H1 (cell line): Measurements from ENCODE around the gene RAB11FIP3. TPM values are rescaled to one million over a fixed set of nuclear protein-coding genes. Genes with fewer than 3 reads are reported as not detected.

Source experiments
- CEBPB ChIP-seq: IDR thresholded peaks from 2 replicates; pipeline ENCODE4 v1.6.1; 2012; ENCODE audit warnings: low read depth, low read length
- CHD7 ChIP-seq: fragments of 300-600 bp; sonication (generic); IDR thresholded peaks from 2 replicates; pipeline ENCODE4 v1.7.1; 2012; ENCODE audit warnings: low read length, moderate library complexity, mild to moderate bottlenecking, inconsistent platforms; ENCODE audit not compliant: insufficient replicate concordance
- KDM5A ChIP-seq: fragments of 200-600 bp; IDR thresholded peaks from 2 replicates; pipeline ENCODE4 v1.7.1; 2012; ENCODE audit warnings: mild to moderate bottlenecking, low read length, inconsistent platforms, mixed read lengths
- RNF2 ChIP-seq: fragments of 200-900, 300-1000 bp; sonication (generic); IDR thresholded peaks from 2 replicates; pipeline ENCODE4 v1.7.1; 2016; ENCODE audit warnings: borderline replicate concordance, low read depth, mild to moderate bottlenecking, antibody characterized with exemption, low read length; ENCODE audit not compliant: poor library complexity, severe bottlenecking; ENCODE audit errors: missing control alignments
- SRF ChIP-seq: IDR thresholded peaks from 2 replicates; pipeline ENCODE4 v1.6.1; 2011; ENCODE audit warnings: mild to moderate bottlenecking, low read depth, low read length, moderate library complexity
- USF2 ChIP-seq: IDR thresholded peaks from 2 replicates; pipeline ENCODE4 v1.6.1; 2011; ENCODE audit warnings: low read length, improper control_type of control experiment
- polyA plus RNA-seq, 7 experiments: library from polyadenylated mRNA; depleted of rRNA in 3 of 7; stranded (reverse) in 5 of 7; unstranded in 2 of 7; fragments of >200 nt in 5 of 7; fragments of 200-250 nt in 2 of 7; gene quantifications; 1 replicate in 5 of 7; 2 replicates in 1 of 7; 4 replicates in 1 of 7; pipeline versions ENCODE4 v1.2.1 to v1.2.3, GENCODE V29; 2011 to 2013; ENCODE audit warnings: missing spikeins in 2 of 7, mixed read lengths in 2 of 7
- total RNA-seq: library from RNA; stranded (reverse); fragmentation: NEBNext Ultra II Directional; extraction: Animal tissue kit (Norgen Biotek cat#: 25700); gene quantifications from 2 replicates; pipeline ENCODE4 v1.2.1, GENCODE V29; 2021
- TF ChIP-seq, protein P1 (sequence below): IDR thresholded peaks from 2 replicates; pipeline ENCODE4 v1.6.1; 2012; ENCODE audit warnings: inconsistent platforms

Gene RAB11FIP3
- total and polyA plus RNA-seq, 2 of the 8 experiments (the other 6 are each of a cell fraction or from before 2014, with no cell fraction given): 9.3 to 35.2 TPM

DNA sequence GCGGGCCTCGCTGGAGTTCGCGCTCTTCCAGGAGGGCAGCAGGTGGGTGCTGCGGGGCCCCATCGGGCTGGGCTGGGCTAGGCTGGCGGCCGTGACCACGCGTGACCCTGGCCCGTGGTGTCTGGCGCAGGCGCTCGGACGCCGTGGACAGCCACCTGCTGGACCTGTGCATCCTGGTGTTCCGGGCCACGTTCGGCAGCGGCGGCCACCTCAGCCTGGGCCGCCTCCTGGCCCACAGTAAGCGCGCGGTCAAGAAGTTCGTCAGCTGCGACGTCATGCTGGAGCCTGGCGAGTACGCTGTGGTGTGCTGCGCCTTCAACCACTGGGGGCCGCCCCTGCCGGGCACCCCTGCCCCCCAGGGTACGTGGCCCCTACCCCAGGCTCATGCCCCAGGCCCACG, 126.7 kb downstream of the RAB11FIP3 start (continued):
- TF ChIP-seq RNF2 (no peak), USF2 (no peak), SRF (no peak), CEBPB (no peak), KDM5A (no peak), CHD7 (no peak)
- TF ChIP-seq, protein P1, sequence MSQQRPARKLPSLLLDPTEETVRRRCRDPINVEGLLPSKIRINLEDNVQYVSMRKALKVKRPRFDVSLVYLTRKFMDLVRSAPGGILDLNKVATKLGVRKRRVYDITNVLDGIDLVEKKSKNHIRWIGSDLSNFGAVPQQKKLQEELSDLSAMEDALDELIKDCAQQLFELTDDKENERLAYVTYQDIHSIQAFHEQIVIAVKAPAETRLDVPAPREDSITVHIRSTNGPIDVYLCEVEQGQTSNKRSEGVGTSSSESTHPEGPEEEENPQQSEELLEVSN: no peak
